K562 (cell line): Measurements from ENCODE around the gene MECP2. TPM values are rescaled to one million over a fixed set of nuclear protein-coding genes. Genes with fewer than 3 reads are reported as not detected.

Experiments
- FOXA3 ChIP-seq, 2 experiments: fragments of 450-650 bp in 1 of 2; sonication (generic) in 1 of 2; formaldehyde crosslinking; IDR thresholded peaks in 1 of 2; conservative IDR thresholded peaks in 1 of 2; 2 replicates each; pipeline versions ENCODE4 v1.4.0 to v1.8.0; 2020 to 2022; ENCODE audit warnings: mild to moderate bottlenecking in 2 of 2, missing genetic modification reagents in 1 of 2
- ZNF134 ChIP-seq: fragments of 250-450 bp; sonication (Bioruptor Pico); conservative IDR thresholded peaks from 2 replicates; pipeline ENCODE4 v1.4.0; 2020
- ZNF778 ChIP-seq: fragments of 450-650 bp; formaldehyde crosslinking; IDR thresholded peaks from 2 replicates; pipeline ENCODE4 v1.4.0; 2020; ENCODE audit warnings: mild to moderate bottlenecking, moderate library complexity
- polyA plus RNA-seq, 8 experiments: library from polyadenylated mRNA; depleted of rRNA in 4 of 8; stranded (reverse) in 5 of 8; unstranded in 3 of 8; fragments of >200 nt; fragmentation: Nextera tagmentation in 2 of 8; fragmentation: Illumina TruSeq in 1 of 8; extraction: Ambion mirVana in 2 of 8; extraction: Trizol in 1 of 8; gene quantifications; 2 replicates each; pipeline versions ENCODE4 v1.2.1 to v1.2.3, GENCODE V29; 2011 to 2014; ENCODE audit warnings: inconsistent platforms in 1 of 8, missing spikeins in 1 of 8
- total RNA-seq, 7 experiments: library from RNA; depleted of rRNA in 6 of 7; stranded (reverse); fragments of >200 nt in 6 of 7; fragmentation: Illumina TruSeq in 2 of 7; extraction: Trizol in 2 of 7; gene quantifications; 2 replicates each; pipeline versions ENCODE4 v1.2.1 to v1.2.3, GENCODE V29; 2011 to 2021; ENCODE audit warnings: low replicate concordance in 1 of 7
- TF ChIP-seq, protein P1 (sequence below): fragments of 150-350 bp; IDR thresholded peaks from 2 replicates; pipeline ENCODE4 v1.6.1; 2014; ENCODE audit warnings: low read depth, mild to moderate bottlenecking, low read length, borderline replicate concordance
- TF ChIP-seq, protein P2 (sequence below), 2 experiments: fragments of 450-650 bp; formaldehyde crosslinking in 1 of 2; IDR thresholded peaks; 2 replicates each; pipeline versions ENCODE4 v1.4.0 to v1.6.1; 2014 to 2020; ENCODE audit warnings: mild to moderate bottlenecking in 2 of 2, borderline replicate concordance in 1 of 2, low read depth in 1 of 2

MECP2 gene
- total and polyA plus RNA-seq, 9 of the 15 experiments (the other 6 are each of a cell fraction or from before 2014, with no cell fraction given) = 2.1 to 50.9 (median 30.5) TPM

DNA sequence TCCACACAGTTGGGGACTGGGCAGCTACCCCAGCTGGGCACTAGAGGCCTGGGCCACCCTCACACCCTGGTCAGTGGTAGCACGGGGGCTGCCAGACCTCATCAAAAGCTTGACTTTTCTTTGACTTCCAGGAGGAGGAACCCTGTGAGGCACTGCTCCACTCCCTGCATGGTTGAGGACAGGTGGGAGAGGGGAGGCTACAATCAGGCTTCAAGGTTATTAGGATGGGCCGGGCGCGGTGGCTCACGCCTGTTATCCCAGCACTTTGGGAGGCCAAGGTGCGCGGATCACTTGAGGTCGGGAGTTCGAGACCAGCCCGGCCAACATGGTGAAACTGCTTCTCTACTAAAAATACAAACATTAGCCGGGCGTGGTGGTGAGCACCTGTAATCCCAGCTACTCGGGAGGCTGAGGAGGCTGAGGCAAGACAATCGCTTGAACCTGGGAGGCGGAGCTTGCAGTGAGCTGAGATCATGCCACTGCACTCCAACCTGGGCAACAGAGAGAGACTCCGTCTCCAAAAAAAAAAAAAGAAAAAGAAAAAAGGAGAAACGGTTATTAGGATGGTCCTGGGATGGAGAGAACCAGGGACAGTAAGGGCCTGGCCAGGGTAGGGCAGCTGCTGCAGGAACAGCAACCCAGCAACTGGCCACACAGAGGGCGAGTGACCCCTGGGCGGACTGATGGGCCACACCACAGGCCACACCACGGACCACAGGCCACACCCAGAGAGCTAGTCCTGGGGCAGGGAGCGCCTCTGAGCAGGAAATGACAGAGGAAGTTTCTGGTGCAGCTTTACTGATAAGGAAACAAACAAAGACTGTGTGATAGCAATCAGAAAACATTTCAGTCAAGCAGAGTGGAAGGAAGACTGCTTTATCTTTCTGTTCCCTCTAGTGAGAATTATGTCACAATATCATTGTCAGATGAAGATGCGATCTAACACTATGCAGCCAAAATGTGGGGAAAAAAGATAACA lies 26.0 kb upstream of the MECP2 start (continued):
- TF ChIP-seq FOXA3 (CRISPR knock-in tag; conservative IDR thresholded peaks at IDR 0.05 in 1 of 2, IDR thresholded peaks at IDR 0.05 in 1 of 2) (peak in 1 of 2 experiments; percentile 46; a peak in 1 of 4 replicates), ZNF134 (CRISPR knock-in tag) (no peak), ZNF778 (CRISPR knock-in tag) (no peak)
- TF ChIP-seq, protein P1, sequence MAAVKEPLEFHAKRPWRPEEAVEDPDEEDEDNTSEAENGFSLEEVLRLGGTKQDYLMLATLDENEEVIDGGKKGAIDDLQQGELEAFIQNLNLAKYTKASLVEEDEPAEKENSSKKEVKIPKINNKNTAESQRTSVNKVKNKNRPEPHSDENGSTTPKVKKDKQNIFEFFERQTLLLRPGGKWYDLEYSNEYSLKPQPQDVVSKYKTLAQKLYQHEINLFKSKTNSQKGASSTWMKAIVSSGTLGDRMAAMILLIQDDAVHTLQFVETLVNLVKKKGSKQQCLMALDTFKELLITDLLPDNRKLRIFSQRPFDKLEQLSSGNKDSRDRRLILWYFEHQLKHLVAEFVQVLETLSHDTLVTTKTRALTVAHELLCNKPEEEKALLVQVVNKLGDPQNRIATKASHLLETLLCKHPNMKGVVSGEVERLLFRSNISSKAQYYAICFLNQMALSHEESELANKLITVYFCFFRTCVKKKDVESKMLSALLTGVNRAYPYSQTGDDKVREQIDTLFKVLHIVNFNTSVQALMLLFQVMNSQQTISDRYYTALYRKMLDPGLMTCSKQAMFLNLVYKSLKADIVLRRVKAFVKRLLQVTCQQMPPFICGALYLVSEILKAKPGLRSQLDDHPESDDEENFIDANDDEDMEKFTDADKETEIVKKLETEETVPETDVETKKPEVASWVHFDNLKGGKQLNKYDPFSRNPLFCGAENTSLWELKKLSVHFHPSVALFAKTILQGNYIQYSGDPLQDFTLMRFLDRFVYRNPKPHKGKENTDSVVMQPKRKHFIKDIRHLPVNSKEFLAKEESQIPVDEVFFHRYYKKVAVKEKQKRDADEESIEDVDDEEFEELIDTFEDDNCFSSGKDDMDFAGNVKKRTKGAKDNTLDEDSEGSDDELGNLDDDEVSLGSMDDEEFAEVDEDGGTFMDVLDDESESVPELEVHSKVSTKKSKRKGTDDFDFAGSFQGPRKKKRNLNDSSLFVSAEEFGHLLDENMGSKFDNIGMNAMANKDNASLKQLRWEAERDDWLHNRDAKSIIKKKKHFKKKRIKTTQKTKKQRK = no peak
- TF ChIP-seq, protein P2, sequence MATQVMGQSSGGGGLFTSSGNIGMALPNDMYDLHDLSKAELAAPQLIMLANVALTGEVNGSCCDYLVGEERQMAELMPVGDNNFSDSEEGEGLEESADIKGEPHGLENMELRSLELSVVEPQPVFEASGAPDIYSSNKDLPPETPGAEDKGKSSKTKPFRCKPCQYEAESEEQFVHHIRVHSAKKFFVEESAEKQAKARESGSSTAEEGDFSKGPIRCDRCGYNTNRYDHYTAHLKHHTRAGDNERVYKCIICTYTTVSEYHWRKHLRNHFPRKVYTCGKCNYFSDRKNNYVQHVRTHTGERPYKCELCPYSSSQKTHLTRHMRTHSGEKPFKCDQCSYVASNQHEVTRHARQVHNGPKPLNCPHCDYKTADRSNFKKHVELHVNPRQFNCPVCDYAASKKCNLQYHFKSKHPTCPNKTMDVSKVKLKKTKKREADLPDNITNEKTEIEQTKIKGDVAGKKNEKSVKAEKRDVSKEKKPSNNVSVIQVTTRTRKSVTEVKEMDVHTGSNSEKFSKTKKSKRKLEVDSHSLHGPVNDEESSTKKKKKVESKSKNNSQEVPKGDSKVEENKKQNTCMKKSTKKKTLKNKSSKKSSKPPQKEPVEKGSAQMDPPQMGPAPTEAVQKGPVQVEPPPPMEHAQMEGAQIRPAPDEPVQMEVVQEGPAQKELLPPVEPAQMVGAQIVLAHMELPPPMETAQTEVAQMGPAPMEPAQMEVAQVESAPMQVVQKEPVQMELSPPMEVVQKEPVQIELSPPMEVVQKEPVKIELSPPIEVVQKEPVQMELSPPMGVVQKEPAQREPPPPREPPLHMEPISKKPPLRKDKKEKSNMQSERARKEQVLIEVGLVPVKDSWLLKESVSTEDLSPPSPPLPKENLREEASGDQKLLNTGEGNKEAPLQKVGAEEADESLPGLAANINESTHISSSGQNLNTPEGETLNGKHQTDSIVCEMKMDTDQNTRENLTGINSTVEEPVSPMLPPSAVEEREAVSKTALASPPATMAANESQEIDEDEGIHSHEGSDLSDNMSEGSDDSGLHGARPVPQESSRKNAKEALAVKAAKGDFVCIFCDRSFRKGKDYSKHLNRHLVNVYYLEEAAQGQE (IDR thresholded peaks at IDR 0.05; ENCODE audit: borderline replicate concordance) = peak; percentile 22; the same call in 1 of the 2 replicates
- TF ChIP-seq, protein P2 (CRISPR knock-in tag; IDR thresholded peaks at IDR 0.05; ENCODE audit: low read depth) = no peak
